ENCODE results near the gene TRDMT1. TPM values are rescaled to one million over a fixed set of nuclear protein-coding genes. Genes with fewer than 3 reads are reported as not detected.

The TRDMT1 gene
- total RNA-seq, 1 donor from 2014 or later, result 35.6 TPM

- H3K36me3 Mint-ChIP-seq, result no peaks in the 10 kb centered on the region
- H3K27me3 Mint-ChIP-seq (ENCODE audit: insufficient read depth, low read depth), result no peaks in the 10 kb centered on the region
- Histone ChIP-seq H2AFZ (replicated peaks) (no peak overlapping the region), H3K27me3 (no peaks in the 10 kb centered on the region), H3K4me1 (peaks cover 25% of the 10 kb centered on the region), H3K79me2 (ENCODE audit: low read depth) (no peaks in the 10 kb centered on the region), H3F3A (ENCODE audit: low read depth) (peaks cover 20% of the 10 kb centered on the region), H3K9ac (no peak overlapping the region), H3K4me3 (no peak overlapping the region), H4K20me1 (ENCODE audit: low read depth) (no peaks in the 10 kb centered on the region), H3K36me3 (no peaks in the 10 kb centered on the region), H3K4me2 (no peak overlapping the region), H3K9me3 (ENCODE audit: low read depth) (no peaks in the 10 kb centered on the region), H3K27ac (no peak overlapping the region)
- peaks cover 41% of the 10 kb centered on the region for H3K4me1 Mint-ChIP-seq
- peaks cover 2% of the 10 kb centered on the region for H3K9me3 Mint-ChIP-seq
- no peak overlapping the region for H3K4me3 Mint-ChIP-seq
- H3K27ac Mint-ChIP-seq, result no peak overlapping the region
- DNase-seq (ENCODE audit: low spot score), result no peak
- TF ChIP-seq CTCF (IDR thresholded peaks at IDR 0.05) (no peak), EZH2phosphoT487 (IDR thresholded peaks at IDR 0.05) (no peak), EZH2 (IDR thresholded peaks at IDR 0.05) (no peak)
These were observed 4.8 kb upstream of the TRDMT1 start for GRCh38 chr10:17206210-17206709.

- TF ChIP-seq CTCF (IDR thresholded peaks at IDR 0.05) (no peak), EZH2phosphoT487 (IDR thresholded peaks at IDR 0.05) (no peak), EZH2 (IDR thresholded peaks at IDR 0.05) (no peak)
- H3K27ac ChIP-seq, result no peak overlapping the region
- H3F3A ChIP-seq (ENCODE audit: low read depth), result peaks cover 34% of the 10 kb centered on the region
- H4K20me1 ChIP-seq (ENCODE audit: low read depth), result no peaks in the 10 kb centered on the region
- H3K79me2 ChIP-seq (ENCODE audit: low read depth), result peaks cover 23% of the 10 kb centered on the region
- H3K27ac Mint-ChIP-seq, result no peak overlapping the region
- H3K36me3 Mint-ChIP-seq, result no peaks in the 10 kb centered on the region
- no peak overlapping the region for H3K4me2 ChIP-seq
- no peak for DNase-seq (ENCODE audit: low spot score)
- peaks cover 38% of the 10 kb centered on the region for H3K4me1 ChIP-seq
- H2AFZ ChIP-seq (replicated peaks), result no peak overlapping the region
- no peaks in the 10 kb centered on the region for H3K36me3 ChIP-seq
- peaks cover 53% of the 10 kb centered on the region for H3K4me1 Mint-ChIP-seq
- peaks cover 2% of the 10 kb centered on the region for H3K9me3 Mint-ChIP-seq
- no peaks in the 10 kb centered on the region for H3K27me3 ChIP-seq
- H3K9ac ChIP-seq, result no peak overlapping the region
- no peak overlapping the region for H3K4me3 ChIP-seq
- no peak overlapping the region for H3K4me3 Mint-ChIP-seq
- no peaks in the 10 kb centered on the region for H3K9me3 ChIP-seq (ENCODE audit: low read depth)
- no peaks in the 10 kb centered on the region for H3K27me3 Mint-ChIP-seq (ENCODE audit: insufficient read depth, low read depth)
These were observed 1.9 kb upstream of the TRDMT1 start for GRCh38 chr10:17203416-17203815.

GRCh38 chr10:17202999-17203398, 1.5 kb upstream of the TRDMT1 start:
- Histone ChIP-seq H3F3A (ENCODE audit: low read depth) (peaks cover 34% of the 10 kb centered on the region), H3K27ac (no peak overlapping the region), H3K9ac (no peak overlapping the region), H3K4me3 (no peak overlapping the region), H2AFZ (replicated peaks) (no peak overlapping the region), H3K9me3 (ENCODE audit: low read depth) (no peaks in the 10 kb centered on the region), H3K79me2 (ENCODE audit: low read depth) (peaks cover 27% of the 10 kb centered on the region), H3K36me3 (no peaks in the 10 kb centered on the region), H3K4me2 (no peak overlapping the region), H4K20me1 (ENCODE audit: low read depth) (no peaks in the 10 kb centered on the region), H3K4me1 (peaks cover 35% of the 10 kb centered on the region), H3K27me3 (no peaks in the 10 kb centered on the region)
- Mint-ChIP-seq H3K4me3 (no peak overlapping the region), H3K9me3 (peaks cover 2% of the 10 kb centered on the region), H3K4me1 (peaks cover 54% of the 10 kb centered on the region), H3K27ac (peak overlapping the region; percentile 69), H3K27me3 (ENCODE audit: insufficient read depth, low read depth) (no peaks in the 10 kb centered on the region), H3K36me3 (no peaks in the 10 kb centered on the region)
- DNase-seq (ENCODE audit: low spot score), result no peak
- TF ChIP-seq CTCF (IDR thresholded peaks at IDR 0.05), result no peak
- TF ChIP-seq EZH2 (IDR thresholded peaks at IDR 0.05), result no peak
- no peak for TF ChIP-seq EZH2phosphoT487 (IDR thresholded peaks at IDR 0.05)

Data from neural progenitor cell (in vitro differentiated cells).